Pulmonary artery endothelial cell (primary cell): ENCODE measurements around the gene PRR7. TPM values are rescaled to one million over a fixed set of nuclear protein-coding genes. Genes with fewer than 3 reads are reported as not detected.
"Not testable (repeated sequence)": the region's sequence is repeated elsewhere in the genome, so short reads cannot be mapped to it uniquely, and the experiment has no call there.

Source experiments
- DNase-seq: peaks from one replicate; pipeline ENCODE4 v3.0.0-alpha.2; 2011; ENCODE audit warnings: low read depth, low spot score
- total RNA-seq: library from RNA; depleted of rRNA; stranded (reverse); fragments of >200 nt; gene quantifications from 2 replicates; pipeline ENCODE4 v1.2.3, GENCODE V29; 2014

PRR7 gene
- total RNA-seq, 1 donor from 2014 or later: 9.4 TPM

- no peak for DNase-seq
Observed at GRCh38 chr5:177483994-177484901, 37.6 kb downstream of the PRR7 start.

GRCh38 chr5:177484902-177485549 lies 38.4 kb downstream of the PRR7 start:
- no peak for DNase-seq

- not testable (repeated sequence) for DNase-seq
Observed at GRCh38 chr5:177485753-177486152, 39.1 kb downstream of the PRR7 start.

GRCh38 chr5:177486256-177486655 lies 39.6 kb downstream of the PRR7 start:
- DNase-seq: no peak

GRCh38 chr5:177487144-177487543 lies 40.5 kb downstream of the PRR7 start:
- no peak for DNase-seq

- no peak for DNase-seq
Observed at GRCh38 chr5:177487975-177488374, 41.4 kb downstream of the PRR7 start.

- no peak for DNase-seq
Observed at GRCh38 chr5:177489119-177489716, 42.6 kb downstream of the PRR7 start.

GRCh38 chr5:177490311-177490991 lies 43.8 kb downstream of the PRR7 start:
- no peak for DNase-seq

GRCh38 chr5:177490992-177491391 lies 44.4 kb downstream of the PRR7 start:
- DNase-seq: no peak

GRCh38 chr5:177491429-177491945 lies 44.9 kb downstream of the PRR7 start:
- DNase-seq: no peak

GRCh38 chr5:177491983-177492746 lies 45.6 kb downstream of the PRR7 start:
- DNase-seq: no peak

GRCh38 chr5:177492841-177493240 lies 46.2 kb downstream of the PRR7 start:
- DNase-seq: no peak

GRCh38 chr5:177493795-177494345 lies 47.3 kb downstream of the PRR7 start:
- DNase-seq: no peak

GRCh38 chr5:177494346-177495195 lies 48.0 kb downstream of the PRR7 start:
- peak; percentile 78 for DNase-seq

- peak; percentile 57 for DNase-seq
Observed at GRCh38 chr5:177495243-177496060, 48.8 kb downstream of the PRR7 start.

GRCh38 chr5:177496070-177496726 lies 49.6 kb downstream of the PRR7 start:
- no peak for DNase-seq

- peak; percentile 75 for DNase-seq
Observed at GRCh38 chr5:177496727-177497291, 50.2 kb downstream of the PRR7 start.
